A549 (cell line): Measurements from ENCODE around the gene BGLAP. TPM values are rescaled to one million over a fixed set of nuclear protein-coding genes. Genes with fewer than 3 reads are reported as not detected.
A peak's percentile ranks its signal among the peaks of the same experiment; 100 is the strongest.

Source experiments
- ATAC-seq, 2 experiments: fragments of 200-7000 bp in 1 of 2; fragments of >200 bp in 1 of 2; cut with Nextera tagmentation in 1 of 2; cut with Tn5 transposase in 1 of 2; 3 replicates each; pipeline versions ENCODE4 v1.8.0 to v1.9.1; 2018 to 2020; ENCODE audit warnings: mild to moderate bottlenecking in 1 of 2, moderate library complexity in 1 of 2
- CTCF ChIA-PET: fragments of 300-600 bp; sonication (Branson Sonifier 250); formaldehyde crosslinking; extraction: SDS; loops from one replicate; lab custom pipeline; 2021; ENCODE audit warnings: antibody characterized with exemption, inconsistent platforms; lab: Yijun Ruan, JAX
- POLR2A ChIA-PET: fragments of 350-600 bp; formaldehyde crosslinking; extraction: SDS; loops from one replicate; lab custom pipeline; 2021; ENCODE audit warnings: antibody characterized with exemption, inconsistent platforms; lab: Yijun Ruan, JAX
- DNase-seq, 2 experiments: peaks; one replicate each; pipeline versions ENCODE4 v3.0.0 to v3.0.0-alpha.2; 2011 to 2016; ENCODE audit warnings: low read depth in 1 of 2, low spot score in 1 of 2
- FAIRE-seq: peaks from 2 replicates; lab custom pipeline; 2011; peaks lifted over from hg19 to GRCh38; lab: Jason Lieb, UNC
- H3K27ac ChIP-seq, 2 experiments: fragments of >200 bp; sonication (Bioruptor Twin); formaldehyde crosslinking; 3 replicates each; pipeline ENCODE4 v1.5.1; 2016 to 2017
- H3K4me1 ChIP-seq: fragments of >200 bp; sonication (Bioruptor Twin); formaldehyde crosslinking; 3 replicates; pipeline ENCODE4 v1.6.1; 2016
- H3K4me2 ChIP-seq: fragments of >200 bp; sonication (Bioruptor Twin); formaldehyde crosslinking; 3 replicates; pipeline ENCODE4 v1.6.1; 2016
- H3K4me3 ChIP-seq: fragments of >200 bp; sonication (Bioruptor Twin); formaldehyde crosslinking; 3 replicates; pipeline ENCODE4 v1.5.1; 2016
- H3K9me3 ChIP-seq: fragments of >200 bp; sonication (Bioruptor Twin); formaldehyde crosslinking; 3 replicates; pipeline ENCODE4 v1.6.1; 2016
- BHLHE40 ChIP-seq: IDR thresholded peaks from 2 replicates; pipeline ENCODE4 v1.6.1; 2012; ENCODE audit warnings: low read depth, low read length, inconsistent platforms
- CBX2 ChIP-seq: fragments of 200-600 bp; sonication (generic); IDR thresholded peaks from 2 replicates; pipeline ENCODE4 v1.6.1; 2016; ENCODE audit warnings: low read depth, mild to moderate bottlenecking, borderline replicate concordance
- CHD2 ChIP-seq: fragments of 150-350 bp; IDR thresholded peaks from 2 replicates; pipeline ENCODE4 v1.6.1; 2014; ENCODE audit warnings: low read length; ENCODE audit not compliant: partially characterized antibody
- E2F6 ChIP-seq: IDR thresholded peaks from 2 replicates; pipeline ENCODE4 v1.6.1; 2012; ENCODE audit warnings: low read depth, borderline replicate concordance
- ESRRA ChIP-seq: fragments of 150-350 bp; IDR thresholded peaks from 2 replicates; pipeline ENCODE4 v1.6.1; 2014; ENCODE audit warnings: mild to moderate bottlenecking, low read length, borderline replicate concordance
- FOSB ChIP-seq: fragments of 250-450 bp; sonication (Bioruptor Pico); IDR thresholded peaks from 2 replicates; pipeline ENCODE4 v1.5.0; 2020; ENCODE audit warnings: mild to moderate bottlenecking, moderate library complexity
- FOSL2 ChIP-seq, 2 experiments: fragments of 450-650 bp in 1 of 2; fragments of >200 bp in 1 of 2; sonication (Bioruptor Twin) in 1 of 2; formaldehyde crosslinking; IDR thresholded peaks; 2 replicates each; pipeline versions ENCODE4 v1.5.0 to v1.6.1; 2016 to 2020; ENCODE audit warnings: mild to moderate bottlenecking in 1 of 2, moderate library complexity in 1 of 2
- FOXS1 ChIP-seq: fragments of 250-450 bp; sonication (Bioruptor Pico); IDR thresholded peaks from 2 replicates; pipeline ENCODE4 v1.5.0; 2020; ENCODE audit warnings: mild to moderate bottlenecking, moderate library complexity
- JUN ChIP-seq, 2 experiments: fragments of >200 bp; sonication (Bioruptor Twin); formaldehyde crosslinking; IDR thresholded peaks; 2 replicates in 1 of 2; 3 replicates in 1 of 2; pipeline ENCODE4 v1.6.1; 2016 to 2017
- KDM5A ChIP-seq: fragments of 200-600 bp; sonication (generic); IDR thresholded peaks from 2 replicates; pipeline ENCODE4 v1.6.1; 2016; ENCODE audit warnings: antibody characterized with exemption, mild to moderate bottlenecking
- MAZ ChIP-seq: fragments of 150-350 bp; IDR thresholded peaks from 2 replicates; pipeline ENCODE4 v1.6.1; 2014; ENCODE audit warnings: antibody characterized with exemption, low read depth, low read length, borderline replicate concordance
- PBX3 ChIP-seq: IDR thresholded peaks from 2 replicates; pipeline ENCODE4 v1.6.1; 2012
- PHF8 ChIP-seq: fragments of 200-600 bp; sonication (generic); IDR thresholded peaks from 2 replicates; pipeline ENCODE4 v1.6.1; 2016; ENCODE audit warnings: low read depth, mild to moderate bottlenecking, antibody characterized with exemption, moderate library complexity, borderline replicate concordance
- POLR2A ChIP-seq: IDR thresholded peaks from 2 replicates; pipeline ENCODE4 v1.6.1; 2012; ENCODE audit warnings: mild to moderate bottlenecking, low read length
- RNF2 ChIP-seq: fragments of 200-600 bp; sonication (generic); IDR thresholded peaks from 2 replicates; pipeline ENCODE4 v1.6.1; 2016; ENCODE audit warnings: low read depth, mild to moderate bottlenecking, antibody characterized with exemption, moderate library complexity, borderline replicate concordance
- SMC3 ChIP-seq: fragments of >200 bp; sonication (Bioruptor Twin); formaldehyde crosslinking; IDR thresholded peaks from 3 replicates; pipeline ENCODE4 v1.6.1; 2018; ENCODE audit warnings: inconsistent platforms
- TP53 ChIP-seq: fragments of 250-450 bp; sonication (Bioruptor Pico); IDR thresholded peaks from 2 replicates; pipeline ENCODE4 v1.5.0; 2021; ENCODE audit warnings: mild to moderate bottlenecking, moderate library complexity
- ZNF302 ChIP-seq: fragments of 250-450 bp; sonication (Bioruptor Pico); IDR thresholded peaks from 2 replicates; pipeline ENCODE4 v1.9.0; 2021; ENCODE audit warnings: inconsistent platforms, mild to moderate bottlenecking, moderate library complexity
- WGBS: methylation state at CpG from one replicate; pipeline ENCODE4 v1.1.6; 2017; ENCODE audit errors: missing lambda C conversion rate; 5-methylcytosine and 5-hydroxymethylcytosine counted together
- polyA plus RNA-seq, 4 experiments: library from polyadenylated mRNA; depleted of rRNA in 3 of 4; stranded (reverse); fragments of >200 nt; fragmentation: RNase III in 1 of 4; extraction: RNeasy Plus Mini Kit Qiagen cat#74134 plus additional on column Dnase treatment in 1 of 4; gene quantifications; 2 replicates in 3 of 4; 3 replicates in 1 of 4; pipeline ENCODE4 v1.2.3, GENCODE V29; 2011 to 2017
- TF ChIP-seq, protein P1 (sequence below): fragments of >200 bp; sonication (Bioruptor Twin); formaldehyde crosslinking; IDR thresholded peaks from 3 replicates; pipeline ENCODE4 v1.6.1; 2016
- TF ChIP-seq, protein P2 (sequence below): fragments of 450-650 bp; IDR thresholded peaks from 2 replicates; pipeline ENCODE4 v1.6.1; 2014; ENCODE audit warnings: antibody characterized with exemption
- TF ChIP-seq, protein P3 (sequence below): fragments of 250-450 bp; sonication (Bioruptor Pico); IDR thresholded peaks from 2 replicates; pipeline ENCODE4 v1.5.0; 2021; ENCODE audit warnings: mild to moderate bottlenecking, moderate library complexity, borderline replicate concordance
- TF ChIP-seq, protein P4 (sequence below): IDR thresholded peaks from 2 replicates; pipeline ENCODE4 v1.6.1; 2012

The BGLAP gene
- polyA plus RNA-seq, 2 of the 4 experiments (the other 2 are of a cell fraction), result 0.12 to 0.23 TPM

GRCh38 chr1:156193488-156194299 is 48.3 kb upstream of the BGLAP start, which contains the start of gene SLC25A44:
Gene SLC25A44 (plus strand): TSS chr1:156194104. CDS start chr1:156199848, 5,744 bp downstream.
- TF ChIP-seq, protein P1, sequence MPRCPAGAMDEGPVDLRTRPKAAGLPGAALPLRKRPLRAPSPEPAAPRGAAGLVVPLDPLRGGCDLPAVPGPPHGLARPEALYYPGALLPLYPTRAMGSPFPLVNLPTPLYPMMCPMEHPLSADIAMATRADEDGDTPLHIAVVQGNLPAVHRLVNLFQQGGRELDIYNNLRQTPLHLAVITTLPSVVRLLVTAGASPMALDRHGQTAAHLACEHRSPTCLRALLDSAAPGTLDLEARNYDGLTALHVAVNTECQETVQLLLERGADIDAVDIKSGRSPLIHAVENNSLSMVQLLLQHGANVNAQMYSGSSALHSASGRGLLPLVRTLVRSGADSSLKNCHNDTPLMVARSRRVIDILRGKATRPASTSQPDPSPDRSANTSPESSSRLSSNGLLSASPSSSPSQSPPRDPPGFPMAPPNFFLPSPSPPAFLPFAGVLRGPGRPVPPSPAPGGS, result peak; percentile 65; the same call in 1 of the 3 replicates
- no peak for TF ChIP-seq TP53 (CRISPR knock-in tag)
- TF ChIP-seq CHD2, result no peak
- peak; percentile 29; the same call in 1 of the 2 replicates for TF ChIP-seq PBX3
- TF ChIP-seq, protein P2, sequence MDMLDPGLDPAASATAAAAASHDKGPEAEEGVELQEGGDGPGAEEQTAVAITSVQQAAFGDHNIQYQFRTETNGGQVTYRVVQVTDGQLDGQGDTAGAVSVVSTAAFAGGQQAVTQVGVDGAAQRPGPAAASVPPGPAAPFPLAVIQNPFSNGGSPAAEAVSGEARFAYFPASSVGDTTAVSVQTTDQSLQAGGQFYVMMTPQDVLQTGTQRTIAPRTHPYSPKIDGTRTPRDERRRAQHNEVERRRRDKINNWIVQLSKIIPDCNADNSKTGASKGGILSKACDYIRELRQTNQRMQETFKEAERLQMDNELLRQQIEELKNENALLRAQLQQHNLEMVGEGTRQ, result peak; percentile 52; the same call in 1 of the 2 replicates
- TF ChIP-seq FOSL2 (IDR thresholded peaks at IDR 0.05), result no peak
- TF ChIP-seq FOSL2 (CRISPR knock-in tag; IDR thresholded peaks at IDR 0.05), result peak; percentile 21; the same call in 1 of the 2 replicates
- TF ChIP-seq KDM5A, result peak; percentile 79
- no peak for TF ChIP-seq ZNF302 (CRISPR knock-in tag)
- TF ChIP-seq CBX2, result no peak
- TF ChIP-seq SMC3, result peak; percentile 7; the same call in 1 of the 3 replicates
- no peak for TF ChIP-seq BHLHE40
- TF ChIP-seq, protein P3, sequence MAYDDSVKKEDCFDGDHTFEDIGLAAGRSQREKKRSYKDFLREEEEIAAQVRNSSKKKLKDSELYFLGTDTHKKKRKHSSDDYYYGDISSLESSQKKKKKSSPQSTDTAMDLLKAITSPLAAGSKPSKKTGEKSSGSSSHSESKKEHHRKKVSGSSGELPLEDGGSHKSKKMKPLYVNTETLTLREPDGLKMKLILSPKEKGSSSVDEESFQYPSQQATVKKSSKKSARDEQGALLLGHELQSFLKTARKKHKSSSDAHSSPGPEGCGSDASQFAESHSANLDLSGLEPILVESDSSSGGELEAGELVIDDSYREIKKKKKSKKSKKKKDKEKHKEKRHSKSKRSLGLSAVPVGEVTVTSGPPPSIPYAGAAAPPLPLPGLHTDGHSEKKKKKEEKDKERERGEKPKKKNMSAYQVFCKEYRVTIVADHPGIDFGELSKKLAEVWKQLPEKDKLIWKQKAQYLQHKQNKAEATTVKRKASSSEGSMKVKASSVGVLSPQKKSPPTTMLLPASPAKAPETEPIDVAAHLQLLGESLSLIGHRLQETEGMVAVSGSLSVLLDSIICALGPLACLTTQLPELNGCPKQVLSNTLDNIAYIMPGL (CRISPR knock-in tag), result no peak
- peak; percentile 67 to 74; a peak in 3 of 5 replicates for TF ChIP-seq JUN (IDR thresholded peaks at IDR 0.05)
- TF ChIP-seq POLR2A, result peak; percentile 83
- 0 out of 2 replicates have a peak, but pooled peaks have one; percentile 68 for TF ChIP-seq ESRRA
- no peak for TF ChIP-seq FOSB (CRISPR knock-in tag)
- TF ChIP-seq PHF8, result peak; percentile 70; the same call in 1 of the 2 replicates
- no peak for TF ChIP-seq RNF2
- peak; percentile 54; the same call in 1 of the 2 replicates for TF ChIP-seq E2F6
- no peak for TF ChIP-seq FOXS1
- TF ChIP-seq, protein P4, sequence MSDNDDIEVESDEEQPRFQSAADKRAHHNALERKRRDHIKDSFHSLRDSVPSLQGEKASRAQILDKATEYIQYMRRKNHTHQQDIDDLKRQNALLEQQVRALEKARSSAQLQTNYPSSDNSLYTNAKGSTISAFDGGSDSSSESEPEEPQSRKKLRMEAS, result no peak; the same call in 1 of the 2 replicates
- 0 out of 2 replicates have a peak, but pooled peaks have one; percentile 36 for TF ChIP-seq MAZ
- TF ChIP-seq, all 56 proteins: peak for 12
- POLR2A ChIA-PET, result interaction anchor here (0.6 to 2.2 kb wide), 7 partner anchors 12 to 65 kb away, joined by 3 to 37 read pairs (median 5); partner anchors contain the start of gene PMF1
- Histone ChIP-seq H3K4me1 (0 out of 3 replicates have a peak, but pooled peaks cover 9% of the 10 kb centered on the region), H3K9me3 (no peaks in the 10 kb centered on the region), H3K4me3 (peak within 1 kb of the TSS; percentile 84), H3K4me2 (peak within 1 kb of the TSS; percentile 94), H3K27ac (peak within 1 kb of the TSS; percentile 88 to 89)
- WGBS, result 3% methylated on average over 51 of the region's 59 CpGs
- peak; percentile 80 for FAIRE-seq
- CTCF ChIA-PET, result interaction anchor here (0.5 to 6.1 kb wide), 26 partner anchors 8 to 478 kb away, joined by 3 to 51 read pairs (median 4); partner anchors contain the start of gene PMF1
- peak; percentile 95 to 99 for DNase-seq
- peak; percentile 98 for ATAC-seq
